Central memory CD8-positive, alpha-beta T cell (primary cell): ENCODE data around the gene RSPH6A.

ENCODE experiments used
- ATAC-seq: fragments of 150-1000 bp; cut with Tn5 transposase; replicated peaks from 2 replicates; pipeline ENCODE4 v1.10.0; 2022; ENCODE audit warnings: mild to moderate bottlenecking, moderate FRiP score, moderate number of reproducible peaks; ENCODE audit not compliant: poor library complexity, severe bottlenecking; ENCODE audit errors: extremely low read depth
- DNase-seq, 2 donors: peaks; one replicate each; pipeline ENCODE4 v3.0.0; 2021; ENCODE audit warnings: low spot score in 2 of 2
- H3K27ac Mint-ChIP-seq: one replicate; pipeline ENCODE4 v1.8.0; 2022; ENCODE audit warnings: low read depth, mild to moderate bottlenecking, moderate library complexity, mixed read lengths
- H3K27me3 Mint-ChIP-seq: one replicate; pipeline ENCODE4 v1.8.0; 2022; ENCODE audit warnings: mixed read lengths
- H3K36me3 Mint-ChIP-seq: one replicate; pipeline ENCODE4 v1.8.0; 2022; ENCODE audit warnings: mild to moderate bottlenecking, moderate library complexity, mixed read lengths; ENCODE audit not compliant: insufficient read depth
- H3K4me1 Mint-ChIP-seq: one replicate; pipeline ENCODE4 v1.8.0; 2022; ENCODE audit warnings: mixed read lengths
- H3K4me3 Mint-ChIP-seq: one replicate; pipeline ENCODE4 v1.8.0; 2022; ENCODE audit warnings: mild to moderate bottlenecking, moderate library complexity, mixed read lengths
- H3K9me3 Mint-ChIP-seq: one replicate; pipeline ENCODE4 v1.8.0; 2022; ENCODE audit warnings: mixed read lengths

RSPH6A gene

GRCh38 chr19:45780448-45781213 lies 34.5 kb downstream of the RSPH6A start:
- H3K27ac Mint-ChIP-seq: peak overlapping the region; percentile 87
- H3K27me3 Mint-ChIP-seq: peaks cover 9% of the 10 kb centered on the region
- peaks cover 5% of the 10 kb centered on the region for H3K36me3 Mint-ChIP-seq
- ATAC-seq: no peak
- DNase-seq: no peak
- H3K9me3 Mint-ChIP-seq: no peaks in the 10 kb centered on the region
- H3K4me3 Mint-ChIP-seq: no peak overlapping the region
- H3K4me1 Mint-ChIP-seq: peaks cover 27% of the 10 kb centered on the region

GRCh38 chr19:45780146-45780447 lies 35.0 kb downstream of the RSPH6A start:
- H3K27me3 Mint-ChIP-seq: peaks cover 9% of the 10 kb centered on the region
- H3K4me1 Mint-ChIP-seq: peaks cover 27% of the 10 kb centered on the region
- no peak overlapping the region for H3K27ac Mint-ChIP-seq
- ATAC-seq (no peak), DNase-seq (no peak)
- H3K36me3 Mint-ChIP-seq: peaks cover 5% of the 10 kb centered on the region
- H3K4me3 Mint-ChIP-seq: peak overlapping the region; percentile 72
- H3K9me3 Mint-ChIP-seq: no peaks in the 10 kb centered on the region

GRCh38 chr19:45779231-45780145 lies 35.6 kb downstream of the RSPH6A start:
- H3K27ac Mint-ChIP-seq: peak overlapping the region; percentile 36

GRCh38 chr19:45778010-45778661 lies 37.0 kb downstream of the RSPH6A start:
- DNase-seq (no peak), ATAC-seq (no peak)
- H3K4me1 Mint-ChIP-seq: peaks cover 27% of the 10 kb centered on the region
- H3K4me3 Mint-ChIP-seq: no peak overlapping the region
- H3K36me3 Mint-ChIP-seq: peaks cover 6% of the 10 kb centered on the region
- H3K27ac Mint-ChIP-seq: no peak overlapping the region
- no peaks in the 10 kb centered on the region for H3K9me3 Mint-ChIP-seq
- H3K27me3 Mint-ChIP-seq: peaks cover 9% of the 10 kb centered on the region

More at GRCh38 chr19:45779231-45780145, 35.6 kb downstream of the RSPH6A start:
- H3K36me3 Mint-ChIP-seq: peaks cover 7% of the 10 kb centered on the region
- peaks cover 9% of the 10 kb centered on the region for H3K27me3 Mint-ChIP-seq
- peak; percentile 79 for ATAC-seq
- peak; percentile 68 to 76 for DNase-seq
- no peaks in the 10 kb centered on the region for H3K9me3 Mint-ChIP-seq
- peak overlapping the region; percentile 72 for H3K4me3 Mint-ChIP-seq
- H3K4me1 Mint-ChIP-seq: peaks cover 27% of the 10 kb centered on the region

- no peak for ATAC-seq
- peaks cover 27% of the 10 kb centered on the region for H3K4me1 Mint-ChIP-seq
- peaks cover 9% of the 10 kb centered on the region for H3K27me3 Mint-ChIP-seq
- H3K4me3 Mint-ChIP-seq: no peak overlapping the region
- H3K27ac Mint-ChIP-seq: no peak overlapping the region
- no peaks in the 10 kb centered on the region for H3K9me3 Mint-ChIP-seq
- DNase-seq: no peak
- peaks cover 10% of the 10 kb centered on the region for H3K36me3 Mint-ChIP-seq
These were observed 37.6 kb downstream of the RSPH6A start for GRCh38 chr19:45777395-45777961.

GRCh38 chr19:45774765-45775164 lies 40.3 kb downstream of the RSPH6A start:
- Mint-ChIP-seq H3K9me3 (no peaks in the 10 kb centered on the region), H3K36me3 (peaks cover 18% of the 10 kb centered on the region), H3K27ac (no peak overlapping the region), H3K27me3 (peaks cover 9% of the 10 kb centered on the region), H3K4me1 (peaks cover 29% of the 10 kb centered on the region), H3K4me3 (no peak overlapping the region)
- ATAC-seq (no peak), DNase-seq (no peak)

GRCh38 chr19:45773384-45773783 lies 41.7 kb downstream of the RSPH6A start:
- ATAC-seq (no peak), DNase-seq (no peak)
- Mint-ChIP-seq H3K4me1 (peaks cover 24% of the 10 kb centered on the region), H3K27ac (no peak overlapping the region), H3K9me3 (no peaks in the 10 kb centered on the region), H3K36me3 (peaks cover 28% of the 10 kb centered on the region), H3K27me3 (no peaks in the 10 kb centered on the region), H3K4me3 (no peak overlapping the region)

GRCh38 chr19:45772912-45773311 lies 42.2 kb downstream of the RSPH6A start:
- no peaks in the 10 kb centered on the region for H3K9me3 Mint-ChIP-seq
- H3K4me1 Mint-ChIP-seq: peaks cover 23% of the 10 kb centered on the region
- DNase-seq: no peak
- no peak for ATAC-seq
- no peak overlapping the region for H3K4me3 Mint-ChIP-seq
- peaks cover 28% of the 10 kb centered on the region for H3K36me3 Mint-ChIP-seq
- H3K27ac Mint-ChIP-seq: no peak overlapping the region
- H3K27me3 Mint-ChIP-seq: no peaks in the 10 kb centered on the region

- Mint-ChIP-seq H3K4me3 (no peak overlapping the region), H3K36me3 (peaks cover 29% of the 10 kb centered on the region), H3K27me3 (no peaks in the 10 kb centered on the region), H3K27ac (peak overlapping the region; percentile 48), H3K9me3 (no peaks in the 10 kb centered on the region), H3K4me1 (peaks cover 23% of the 10 kb centered on the region)
- DNase-seq: no peak
- ATAC-seq: no peak
These were observed 42.8 kb downstream of the RSPH6A start for GRCh38 chr19:45772130-45772840.

GRCh38 chr19:45771311-45771933 lies 43.7 kb downstream of the RSPH6A start:
- Mint-ChIP-seq H3K36me3 (peaks cover 31% of the 10 kb centered on the region), H3K27ac (no peak overlapping the region), H3K27me3 (no peaks in the 10 kb centered on the region), H3K4me1 (peaks cover 23% of the 10 kb centered on the region), H3K9me3 (no peaks in the 10 kb centered on the region), H3K4me3 (peak overlapping the region; percentile 86)
- DNase-seq (no peak), ATAC-seq (no peak)

- H3K4me1 Mint-ChIP-seq: peaks cover 23% of the 10 kb centered on the region
- DNase-seq (peak; percentile 85 to 87), ATAC-seq (peak; percentile 75)
- no peaks in the 10 kb centered on the region for H3K9me3 Mint-ChIP-seq
- H3K36me3 Mint-ChIP-seq: peaks cover 31% of the 10 kb centered on the region
- H3K27ac Mint-ChIP-seq: peak overlapping the region; percentile 79
- H3K4me3 Mint-ChIP-seq: peak overlapping the region; percentile 86
- no peaks in the 10 kb centered on the region for H3K27me3 Mint-ChIP-seq
These were observed 44.7 kb downstream of the RSPH6A start for GRCh38 chr19:45770192-45771101.
